Measurements from ENCODE around the gene ERICH6.

DNA sequence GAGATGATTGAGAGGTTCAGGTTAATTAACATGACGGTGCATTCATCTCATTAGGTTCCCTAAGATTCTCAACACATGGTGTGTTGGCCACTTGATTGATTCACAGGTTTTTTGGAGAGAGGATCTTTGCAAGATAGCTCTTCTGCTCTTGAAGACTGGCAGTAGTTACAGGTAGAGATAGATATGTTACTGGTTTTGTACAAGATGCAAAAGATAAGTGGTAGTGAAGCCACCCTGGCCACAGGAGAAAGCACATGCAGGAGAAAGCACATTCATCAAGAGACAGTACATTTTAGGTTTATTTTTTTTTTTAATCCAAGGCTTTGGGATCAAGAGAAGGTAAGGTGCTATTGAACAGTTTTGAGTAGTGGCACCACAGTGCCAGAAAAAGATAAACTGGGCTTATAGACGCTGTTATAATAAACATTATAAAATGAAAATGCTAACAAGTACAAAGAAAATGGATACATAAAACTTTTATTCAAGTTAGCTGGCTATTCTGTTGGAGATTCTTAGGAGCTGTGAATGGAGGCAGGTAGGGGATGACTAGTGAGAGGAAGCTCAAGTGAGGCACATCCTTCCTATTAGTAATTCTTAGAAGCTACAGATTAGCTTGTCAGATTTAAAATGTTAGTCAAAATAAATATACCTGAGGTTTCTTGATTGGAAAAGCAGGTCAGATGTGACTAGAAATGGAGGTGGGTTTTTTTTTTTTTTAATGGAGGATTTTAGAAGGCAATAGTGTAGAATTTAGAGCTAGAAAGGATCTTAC is 89.8 kb downstream of the ERICH6 start:
- TF ChIP-seq CTCF (IDR thresholded peaks at IDR 0.05; ENCODE audit: low read depth, low read length) (no peak), EZH2phosphoT487 (IDR thresholded peaks at IDR 0.05; ENCODE audit: low read depth) (no peak)

All from OCI-LY3 (cell line).